Ishikawa (cell line): ENCODE results near the gene CEP85L.

Source experiments
- CEBPB ChIP-seq: IDR thresholded peaks from 2 replicates; pipeline ENCODE4 v1.6.1; 2012
- CREB1 ChIP-seq: IDR thresholded peaks from 2 replicates; pipeline ENCODE4 v1.6.1; 2012; ENCODE audit warnings: low read depth
- EGR1 ChIP-seq: IDR thresholded peaks from 2 replicates; pipeline ENCODE4 v1.6.1; 2012
- EP300 ChIP-seq: IDR thresholded peaks from 2 replicates; pipeline ENCODE4 v1.6.1; 2012; ENCODE audit warnings: borderline replicate concordance
- FOXM1 ChIP-seq: IDR thresholded peaks from 2 replicates; pipeline ENCODE4 v1.6.1; 2012; ENCODE audit warnings: low read depth, borderline replicate concordance
- NFIC ChIP-seq: IDR thresholded peaks from 2 replicates; pipeline ENCODE4 v1.6.1; 2012
- RAD21 ChIP-seq: IDR thresholded peaks from 2 replicates; pipeline ENCODE4 v1.6.1; 2012; ENCODE audit warnings: low read depth
- REST ChIP-seq: IDR thresholded peaks from 2 replicates; pipeline ENCODE4 v1.6.1; 2012; ENCODE audit warnings: low read depth, mild to moderate bottlenecking
- TAF1 ChIP-seq: IDR thresholded peaks from 2 replicates; pipeline ENCODE4 v1.6.1; 2012; ENCODE audit warnings: low read depth, mild to moderate bottlenecking
- TCF12 ChIP-seq: IDR thresholded peaks from 2 replicates; pipeline ENCODE4 v1.6.1; 2012; ENCODE audit warnings: low read depth
- TEAD4 ChIP-seq: IDR thresholded peaks from 2 replicates; pipeline ENCODE4 v1.6.1; 2012
- YY1 ChIP-seq: IDR thresholded peaks from 2 replicates; pipeline ENCODE4 v1.6.1; 2012; ENCODE audit warnings: low read depth
- ZBTB7A ChIP-seq: IDR thresholded peaks from 2 replicates; pipeline ENCODE4 v1.6.1; 2012; ENCODE audit warnings: low read depth
- TF ChIP-seq, protein P1 (sequence below): IDR thresholded peaks from 2 replicates; pipeline ENCODE4 v1.6.1; 2012
- TF ChIP-seq, protein P2 (sequence below): IDR thresholded peaks from 2 replicates; pipeline ENCODE4 v1.6.1; 2012

CEP85L gene

GRCh38 chr6:118620202-118620601, 31.2 kb downstream of the CEP85L start:
- TF ChIP-seq EP300 (no peak), CEBPB (no peak), YY1 (no peak), TCF12 (no peak), ZBTB7A (no peak)
- TF ChIP-seq, protein P1, sequence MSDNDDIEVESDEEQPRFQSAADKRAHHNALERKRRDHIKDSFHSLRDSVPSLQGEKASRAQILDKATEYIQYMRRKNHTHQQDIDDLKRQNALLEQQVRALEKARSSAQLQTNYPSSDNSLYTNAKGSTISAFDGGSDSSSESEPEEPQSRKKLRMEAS = no peak

GRCh38 chr6:118618676-118619377, 32.6 kb downstream of the CEP85L start:
- TF ChIP-seq CREB1 (no peak), RAD21 (peak; percentile 78)

DNA sequence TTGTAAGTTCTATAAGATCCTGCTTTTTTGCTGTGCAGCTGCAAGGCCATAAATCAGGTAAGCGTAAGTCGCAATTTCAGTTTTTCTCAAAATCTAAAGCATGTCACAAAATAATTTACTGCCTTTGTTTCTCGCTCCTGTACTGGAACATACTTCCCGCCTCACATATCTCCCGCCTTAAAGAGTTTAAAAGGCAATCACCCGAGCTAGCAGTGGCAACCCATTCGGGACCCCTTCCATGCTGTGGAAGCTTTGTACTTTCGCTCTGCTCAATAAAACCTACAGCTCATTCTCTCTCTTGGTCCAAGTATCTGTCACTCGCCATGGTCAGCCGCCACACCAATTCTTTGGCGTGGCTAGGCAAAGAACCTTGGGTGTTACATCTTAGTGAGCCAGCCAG, 34.0 kb downstream of the CEP85L start:
- TF ChIP-seq NFIC = no peak
- TF ChIP-seq EP300 = no peak
- no peak for TF ChIP-seq ZBTB7A
- TF ChIP-seq, protein P1 = no peak
- no peak for TF ChIP-seq YY1

GRCh38 chr6:118611334-118611733, 40.1 kb downstream of the CEP85L start:
- TF ChIP-seq EP300 = no peak
- TF ChIP-seq NFIC = no peak
- no peak for TF ChIP-seq CREB1
- no peak for TF ChIP-seq EGR1
- TF ChIP-seq CEBPB = no peak
- no peak for TF ChIP-seq FOXM1
- TF ChIP-seq RAD21 = no peak

DNA sequence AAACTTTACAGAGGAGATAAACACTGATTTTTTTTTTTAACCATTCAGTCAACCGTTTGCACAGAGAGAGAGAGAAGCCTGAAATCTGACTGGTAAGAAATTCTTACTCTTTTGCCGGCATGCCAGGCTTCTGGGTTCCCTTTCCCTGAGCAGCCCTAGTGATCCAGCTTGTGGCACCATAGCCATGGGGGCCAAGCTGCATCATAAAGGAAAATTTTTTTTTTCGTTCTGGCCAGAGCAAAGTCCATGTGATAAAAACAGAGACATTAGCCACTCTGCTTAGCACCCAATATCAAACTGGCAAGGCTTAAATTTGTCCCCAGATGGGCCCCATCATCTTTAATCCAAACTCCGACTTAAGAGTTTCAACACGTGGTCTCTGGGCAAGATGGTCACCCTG, 44.5 kb downstream of the CEP85L start:
- TF ChIP-seq CREB1 = no peak
- no peak for TF ChIP-seq NFIC
- TF ChIP-seq, protein P1 = no peak
- TF ChIP-seq FOXM1 = no peak
- TF ChIP-seq EGR1 = no peak
- TF ChIP-seq TAF1 = no peak
- no peak for TF ChIP-seq TCF12
- TF ChIP-seq TEAD4 = no peak
- no peak for TF ChIP-seq ZBTB7A
- TF ChIP-seq REST = no peak
- no peak for TF ChIP-seq RAD21
- no peak for TF ChIP-seq EP300

GRCh38 chr6:118606268-118606667, 45.1 kb downstream of the CEP85L start:
- TF ChIP-seq CREB1 = no peak
- TF ChIP-seq EGR1 = no peak
- TF ChIP-seq, protein P1 = no peak
- no peak for TF ChIP-seq ZBTB7A
- TF ChIP-seq RAD21 = no peak
- no peak for TF ChIP-seq TCF12
- no peak for TF ChIP-seq NFIC

GRCh38 chr6:118603372-118603771, 48.0 kb downstream of the CEP85L start:
- TF ChIP-seq EGR1 = no peak
- TF ChIP-seq YY1 = no peak
- TF ChIP-seq CEBPB = no peak
- no peak for TF ChIP-seq NFIC
- no peak for TF ChIP-seq CREB1
- no peak for TF ChIP-seq RAD21
- TF ChIP-seq FOXM1 = no peak
- TF ChIP-seq EP300 = no peak
- no peak for TF ChIP-seq ZBTB7A
- TF ChIP-seq, protein P1 = no peak
- TF ChIP-seq TEAD4 = no peak
- TF ChIP-seq, protein P2, sequence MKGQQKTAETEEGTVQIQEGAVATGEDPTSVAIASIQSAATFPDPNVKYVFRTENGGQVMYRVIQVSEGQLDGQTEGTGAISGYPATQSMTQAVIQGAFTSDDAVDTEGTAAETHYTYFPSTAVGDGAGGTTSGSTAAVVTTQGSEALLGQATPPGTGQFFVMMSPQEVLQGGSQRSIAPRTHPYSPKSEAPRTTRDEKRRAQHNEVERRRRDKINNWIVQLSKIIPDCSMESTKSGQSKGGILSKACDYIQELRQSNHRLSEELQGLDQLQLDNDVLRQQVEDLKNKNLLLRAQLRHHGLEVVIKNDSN = no peak
- no peak for TF ChIP-seq TAF1
- TF ChIP-seq REST = no peak
